ENCODE results near the gene NAA16.

The NAA16 gene

DNA sequence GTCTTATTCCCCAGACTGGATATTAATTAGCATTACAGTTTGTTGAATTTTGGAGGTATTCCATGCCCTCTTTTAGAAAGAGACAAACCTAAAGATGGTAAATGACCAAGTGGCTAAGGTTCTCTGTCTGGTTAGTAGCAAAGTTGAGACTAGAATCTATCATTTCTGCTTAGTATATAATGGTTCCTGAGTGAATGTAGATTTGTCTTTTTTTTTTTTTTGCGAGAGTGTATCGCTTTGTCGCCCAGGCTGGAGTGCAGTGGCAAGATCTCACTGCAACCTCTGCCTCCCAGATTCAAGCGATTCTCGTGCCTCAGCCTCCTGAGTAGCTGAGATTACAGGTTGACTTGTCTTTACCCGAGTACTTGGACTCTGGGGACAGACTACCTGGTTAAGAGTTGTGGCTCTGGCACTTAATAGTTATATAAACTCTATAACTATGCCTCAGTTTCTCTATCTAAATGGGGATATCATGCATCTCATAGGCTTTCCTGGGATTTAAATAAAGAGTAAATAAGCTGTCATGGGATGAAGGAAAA, 2.7 kb downstream of the NAA16 start:
- 0 out of 2 replicates have a peak, but pooled peaks cover 2% of the 10 kb centered on the region for H3F3A ChIP-seq (ENCODE audit: control insufficient read depth, insufficient read depth)
- peaks cover 7% of the 10 kb centered on the region; the same call in 1 of the 2 replicates for H4K20me1 ChIP-seq (ENCODE audit: control insufficient read depth, insufficient read depth, low read depth, low read length)
- H3K79me2 ChIP-seq (ENCODE audit: control insufficient read depth, low read length) = peaks cover 82% of the 10 kb centered on the region
- H3K4me2 ChIP-seq (ENCODE audit: low read length) = peak overlapping the region; percentile 88
- peak overlapping the region; percentile 93 for H3K4me3 ChIP-seq (ENCODE audit: low read length)
- no peak for TF ChIP-seq EZH2phosphoT487 (IDR thresholded peaks at IDR 0.05; ENCODE audit: borderline replicate concordance, low read length)
- TF ChIP-seq, protein P1, sequence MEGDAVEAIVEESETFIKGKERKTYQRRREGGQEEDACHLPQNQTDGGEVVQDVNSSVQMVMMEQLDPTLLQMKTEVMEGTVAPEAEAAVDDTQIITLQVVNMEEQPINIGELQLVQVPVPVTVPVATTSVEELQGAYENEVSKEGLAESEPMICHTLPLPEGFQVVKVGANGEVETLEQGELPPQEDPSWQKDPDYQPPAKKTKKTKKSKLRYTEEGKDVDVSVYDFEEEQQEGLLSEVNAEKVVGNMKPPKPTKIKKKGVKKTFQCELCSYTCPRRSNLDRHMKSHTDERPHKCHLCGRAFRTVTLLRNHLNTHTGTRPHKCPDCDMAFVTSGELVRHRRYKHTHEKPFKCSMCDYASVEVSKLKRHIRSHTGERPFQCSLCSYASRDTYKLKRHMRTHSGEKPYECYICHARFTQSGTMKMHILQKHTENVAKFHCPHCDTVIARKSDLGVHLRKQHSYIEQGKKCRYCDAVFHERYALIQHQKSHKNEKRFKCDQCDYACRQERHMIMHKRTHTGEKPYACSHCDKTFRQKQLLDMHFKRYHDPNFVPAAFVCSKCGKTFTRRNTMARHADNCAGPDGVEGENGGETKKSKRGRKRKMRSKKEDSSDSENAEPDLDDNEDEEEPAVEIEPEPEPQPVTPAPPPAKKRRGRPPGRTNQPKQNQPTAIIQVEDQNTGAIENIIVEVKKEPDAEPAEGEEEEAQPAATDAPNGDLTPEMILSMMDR (IDR thresholded peaks at IDR 0.05; ENCODE audit: low read depth, low read length, poor library complexity, severe bottlenecking) = no peak
- no peaks in the 10 kb centered on the region for H3K27me3 ChIP-seq (ENCODE audit: control insufficient read depth, low read length)
- no peaks in the 10 kb centered on the region for H3K9me3 ChIP-seq (ENCODE audit: control insufficient read depth, insufficient read depth, low read length)
- no peaks in the 10 kb centered on the region for H3K9me2 ChIP-seq (replicated peaks; ENCODE audit: control insufficient read depth, low read length)
- no peak overlapping the region for H3K27ac ChIP-seq (ENCODE audit: low read depth, low read length)
- H3K4me1 ChIP-seq (ENCODE audit: control insufficient read depth, low read length) = peaks cover 50% of the 10 kb centered on the region
- H3K36me3 ChIP-seq (ENCODE audit: control insufficient read depth, low read length) = peaks cover 44% of the 10 kb centered on the region

DNA sequence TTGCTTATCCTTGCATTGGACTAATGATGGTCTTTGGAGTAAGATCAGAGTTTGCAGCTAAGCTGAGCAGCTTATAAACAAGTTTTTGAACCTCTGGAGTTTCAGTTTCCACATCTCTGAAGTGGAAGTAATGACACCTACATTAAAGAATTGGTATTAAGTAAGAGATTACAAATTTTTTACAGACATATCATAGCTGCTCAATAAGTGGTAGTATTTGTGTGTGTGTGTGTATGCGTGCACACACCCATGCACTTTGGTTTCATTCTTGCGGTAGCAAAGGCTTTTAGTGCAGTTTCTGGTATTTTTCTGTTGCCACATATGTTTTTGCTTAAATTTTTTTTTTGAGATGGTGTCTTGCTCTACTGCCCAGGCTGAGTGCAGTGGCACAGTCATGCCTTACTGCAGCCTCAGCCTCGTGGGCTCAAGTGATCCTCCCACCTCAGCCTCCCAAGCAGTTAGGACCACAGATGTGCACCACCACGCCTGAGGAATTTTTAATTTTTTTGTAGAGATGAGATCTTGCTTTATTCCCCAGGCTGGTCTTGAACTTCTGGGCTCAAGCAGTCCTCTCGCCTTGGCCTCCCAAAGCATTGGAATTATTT, 4.5 kb downstream of the NAA16 start:
- H3K36me3 ChIP-seq (ENCODE audit: control insufficient read depth, low read length) = peaks cover 60% of the 10 kb centered on the region
- TF ChIP-seq, protein P1 (IDR thresholded peaks at IDR 0.05; ENCODE audit: low read depth, low read length, poor library complexity, severe bottlenecking) = no peak
- TF ChIP-seq EZH2phosphoT487 (IDR thresholded peaks at IDR 0.05; ENCODE audit: borderline replicate concordance, low read length) = no peak
- no peaks in the 10 kb centered on the region for H3K9me3 ChIP-seq (ENCODE audit: control insufficient read depth, insufficient read depth, low read length)
- H3K4me3 ChIP-seq (ENCODE audit: low read length) = peak overlapping the region; percentile 11; the same call in 1 of the 2 replicates
- H3K27me3 ChIP-seq (ENCODE audit: control insufficient read depth, low read length) = no peaks in the 10 kb centered on the region
- 0 out of 2 replicates have a peak, but pooled peaks cover 5% of the 10 kb centered on the region for H3F3A ChIP-seq (ENCODE audit: control insufficient read depth, insufficient read depth)
- H4K20me1 ChIP-seq (ENCODE audit: control insufficient read depth, insufficient read depth, low read depth, low read length) = peaks cover 7% of the 10 kb centered on the region; the same call in 1 of the 2 replicates
- peak overlapping the region; percentile 88 for H3K4me2 ChIP-seq (ENCODE audit: low read length)
- H3K9me2 ChIP-seq (replicated peaks; ENCODE audit: control insufficient read depth, low read length) = no peaks in the 10 kb centered on the region
- no peak overlapping the region for H3K27ac ChIP-seq (ENCODE audit: low read depth, low read length)
- H3K4me1 ChIP-seq (ENCODE audit: control insufficient read depth, low read length) = peaks cover 46% of the 10 kb centered on the region
- peaks cover 99% of the 10 kb centered on the region for H3K79me2 ChIP-seq (ENCODE audit: control insufficient read depth, low read length)

DNA sequence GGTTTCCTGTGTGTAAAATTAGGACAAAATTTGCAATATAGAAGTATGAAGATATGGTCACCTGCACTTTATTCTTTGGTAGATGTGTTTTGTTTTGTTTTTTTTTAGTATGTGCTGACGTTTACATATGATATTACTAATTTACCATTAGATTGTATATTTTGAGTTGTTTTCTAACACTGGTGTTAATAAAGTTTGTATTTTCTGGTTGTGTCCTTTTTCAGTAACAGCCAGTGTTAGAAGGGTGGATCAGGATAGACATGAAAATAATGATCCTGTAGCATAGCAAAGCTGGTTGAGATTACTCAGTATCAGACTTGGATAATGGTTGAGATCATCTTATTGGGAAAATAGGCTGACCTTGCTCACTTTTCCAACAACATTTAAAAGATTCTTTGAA, 6.2 kb downstream of the NAA16 start:
- Histone ChIP-seq H3K27me3 (ENCODE audit: control insufficient read depth, low read length) (no peaks in the 10 kb centered on the region), H3K9me3 (ENCODE audit: control insufficient read depth, insufficient read depth, low read length) (no peaks in the 10 kb centered on the region), H3F3A (ENCODE audit: control insufficient read depth, insufficient read depth) (0 out of 2 replicates have a peak, but pooled peaks cover 5% of the 10 kb centered on the region), H3K4me1 (ENCODE audit: control insufficient read depth, low read length) (peaks cover 43% of the 10 kb centered on the region), H3K79me2 (ENCODE audit: control insufficient read depth, low read length) (peaks cover 98% of the 10 kb centered on the region), H3K4me3 (ENCODE audit: low read length) (no peak overlapping the region), H3K4me2 (ENCODE audit: low read length) (peak overlapping the region; percentile 15; the same call in 1 of the 2 replicates), H3K36me3 (ENCODE audit: control insufficient read depth, low read length) (peaks cover 64% of the 10 kb centered on the region), H4K20me1 (ENCODE audit: control insufficient read depth, insufficient read depth, low read depth, low read length) (peaks cover 7% of the 10 kb centered on the region; the same call in 1 of the 2 replicates), H3K9me2 (replicated peaks; ENCODE audit: control insufficient read depth, low read length) (no peaks in the 10 kb centered on the region), H3K27ac (ENCODE audit: low read depth, low read length) (no peak overlapping the region)
- no peak for TF ChIP-seq EZH2phosphoT487 (IDR thresholded peaks at IDR 0.05; ENCODE audit: borderline replicate concordance, low read length)
- TF ChIP-seq, protein P1 (IDR thresholded peaks at IDR 0.05; ENCODE audit: low read depth, low read length, poor library complexity, severe bottlenecking) = no peak
